Nephron progenitor cell (in vitro differentiated cells): ENCODE data around the gene PCSK5.

Source experiments
- DNase-seq: peaks from one replicate; pipeline ENCODE4 v3.0.0; 2021
- H3K27ac Mint-ChIP-seq: 2 replicates; pipeline ENCODE4 v1.8.0; 2021; ENCODE audit warnings: mild to moderate bottlenecking, moderate library complexity, mixed read lengths
- H3K27me3 Mint-ChIP-seq: 2 replicates; pipeline ENCODE4 v1.8.0; 2021; ENCODE audit warnings: mild to moderate bottlenecking, low read depth, mixed read lengths; ENCODE audit not compliant: poor library complexity
- H3K36me3 Mint-ChIP-seq: 2 replicates; pipeline ENCODE4 v1.8.0; 2021; ENCODE audit warnings: low read depth, mixed read lengths
- H3K4me1 Mint-ChIP-seq: 2 replicates; pipeline ENCODE4 v1.8.0; 2021; ENCODE audit warnings: mixed read lengths
- H3K4me3 Mint-ChIP-seq: 2 replicates; pipeline ENCODE4 v1.8.0; 2021; ENCODE audit warnings: mild to moderate bottlenecking, moderate library complexity, mixed read lengths
- H3K9me3 Mint-ChIP-seq: 2 replicates; pipeline ENCODE4 v1.8.0; 2021; ENCODE audit warnings: mild to moderate bottlenecking, moderate library complexity, mixed read lengths
- CTCF ChIP-seq: fragments of 200-600 bp; sonication (generic); IDR thresholded peaks from 2 replicates; pipeline ENCODE4 v1.5.0; 2021; ENCODE audit warnings: antibody characterized with exemption

The PCSK5 gene

GRCh38 chr9:76333964-76334363 lies 443.5 kb downstream of the PCSK5 start:
- no peak for TF ChIP-seq CTCF

GRCh38 chr9:76336027-76336426 lies 445.6 kb downstream of the PCSK5 start:
- H3K4me3 Mint-ChIP-seq, result no peak overlapping the region
- H3K27me3 Mint-ChIP-seq, result peaks cover 5% of the 10 kb centered on the region
- no peak for TF ChIP-seq CTCF
- H3K27ac Mint-ChIP-seq, result no peak overlapping the region
- no peak for DNase-seq
- H3K9me3 Mint-ChIP-seq, result peaks cover 8% of the 10 kb centered on the region
- H3K4me1 Mint-ChIP-seq, result peaks cover 18% of the 10 kb centered on the region
- H3K36me3 Mint-ChIP-seq, result no peaks in the 10 kb centered on the region

More at GRCh38 chr9:76333964-76334363, 443.5 kb downstream of the PCSK5 start:
- Mint-ChIP-seq H3K4me1 (peaks cover 18% of the 10 kb centered on the region), H3K9me3 (peaks cover 13% of the 10 kb centered on the region), H3K36me3 (no peaks in the 10 kb centered on the region), H3K4me3 (no peak overlapping the region), H3K27me3 (peaks cover 9% of the 10 kb centered on the region), H3K27ac (no peak overlapping the region)
- no peak for DNase-seq

GRCh38 chr9:76338418-76338817 lies 447.9 kb downstream of the PCSK5 start:
- no peak overlapping the region for H3K27ac Mint-ChIP-seq
- no peak for TF ChIP-seq CTCF
- no peaks in the 10 kb centered on the region for H3K9me3 Mint-ChIP-seq
- no peak overlapping the region for H3K4me3 Mint-ChIP-seq
- H3K4me1 Mint-ChIP-seq, result peaks cover 7% of the 10 kb centered on the region
- no peak for DNase-seq
- H3K27me3 Mint-ChIP-seq, result no peaks in the 10 kb centered on the region
- no peaks in the 10 kb centered on the region for H3K36me3 Mint-ChIP-seq

- no peak overlapping the region for H3K27ac Mint-ChIP-seq
- no peak overlapping the region for H3K4me3 Mint-ChIP-seq
These were observed 451.1 kb downstream of the PCSK5 start for GRCh38 chr9:76341616-76342015.

GRCh38 chr9:76342201-76342600 lies 451.7 kb downstream of the PCSK5 start:
- H3K36me3 Mint-ChIP-seq, result no peaks in the 10 kb centered on the region
- peaks cover 6% of the 10 kb centered on the region for H3K9me3 Mint-ChIP-seq
- H3K4me3 Mint-ChIP-seq, result no peak overlapping the region
- no peak overlapping the region for H3K27ac Mint-ChIP-seq
- DNase-seq, result no peak
- H3K27me3 Mint-ChIP-seq, result peaks cover 5% of the 10 kb centered on the region
- no peak for TF ChIP-seq CTCF
- peaks cover 2% of the 10 kb centered on the region for H3K4me1 Mint-ChIP-seq

More at GRCh38 chr9:76341616-76342015, 451.1 kb downstream of the PCSK5 start:
- H3K9me3 Mint-ChIP-seq, result peaks cover 6% of the 10 kb centered on the region
- TF ChIP-seq CTCF, result no peak
- no peak for DNase-seq
- no peaks in the 10 kb centered on the region for H3K36me3 Mint-ChIP-seq
- H3K27me3 Mint-ChIP-seq, result peaks cover 5% of the 10 kb centered on the region
- no peaks in the 10 kb centered on the region for H3K4me1 Mint-ChIP-seq

- Mint-ChIP-seq H3K27me3 (peaks cover 5% of the 10 kb centered on the region), H3K4me3 (no peak overlapping the region), H3K36me3 (no peaks in the 10 kb centered on the region), H3K27ac (no peak overlapping the region), H3K4me1 (peaks cover 4% of the 10 kb centered on the region), H3K9me3 (peaks cover 6% of the 10 kb centered on the region)
- no peak for TF ChIP-seq CTCF
- no peak for DNase-seq
These were observed 452.4 kb downstream of the PCSK5 start for GRCh38 chr9:76342858-76343257.
